CD14-positive monocyte (primary cell): ENCODE measurements around the gene PI4KB. TPM values are rescaled to one million over a fixed set of nuclear protein-coding genes. Genes with fewer than 3 reads are reported as not detected.
"Not testable (repeated sequence)": the region's sequence is repeated elsewhere in the genome, so short reads cannot be mapped to it uniquely, and the experiment has no call there.

Source experiments
- DNase-seq, 3 donors: peaks; one replicate each; pipeline ENCODE4 v3.0.0-alpha.2; 2011 to 2022
- H2AFZ ChIP-seq: 2 replicates; pipeline ENCODE4 v1.6.0; 2012; ENCODE audit warnings: mild to moderate bottlenecking, low read depth, low read length, inconsistent platforms; ENCODE audit not compliant: insufficient read depth, poor library complexity, severe bottlenecking
- H3K27ac ChIP-seq, 2 donors: 1 replicate in 1 of 2; 2 replicates in 1 of 2; pipeline ENCODE4 v1.5.1; 2012 to 2013; ENCODE audit warnings: low read length in 2 of 2, control low read depth in 1 of 2, inconsistent platforms in 1 of 2, low read depth in 1 of 2, mild to moderate bottlenecking in 1 of 2
- H3K27me3 ChIP-seq, 2 donors: one replicate each; pipeline versions ENCODE4 v1.6.0 to v1.6.1; 2011 to 2013; ENCODE audit warnings: low read length in 2 of 2; ENCODE audit not compliant: control insufficient read depth in 2 of 2, insufficient read depth in 2 of 2
- H3K36me3 ChIP-seq, 2 donors: replicated peaks in 1 of 2; 1 replicate in 1 of 2; 2 replicates in 1 of 2; pipeline versions ENCODE4 v1.5.1 to v1.6.1; 2012 to 2013; ENCODE audit warnings: low read length in 2 of 2, control low read depth in 1 of 2, inconsistent platforms in 1 of 2, mild to moderate bottlenecking in 1 of 2; ENCODE audit not compliant: insufficient read depth in 2 of 2, control insufficient read depth in 1 of 2
- H3K4me1 ChIP-seq, 2 donors: 1 replicate in 1 of 2; 2 replicates in 1 of 2; pipeline versions ENCODE4 v1.5.1 to v1.6.1; 2012 to 2013; ENCODE audit warnings: low read length in 2 of 2, control low read depth in 1 of 2, inconsistent platforms in 1 of 2, mild to moderate bottlenecking in 1 of 2, moderate library complexity in 1 of 2; ENCODE audit not compliant: insufficient read depth in 2 of 2, control insufficient read depth in 1 of 2
- H3K4me2 ChIP-seq: replicated peaks from 2 replicates; pipeline ENCODE3; 2012; ENCODE audit warnings: low read length, moderate library complexity, mild to moderate bottlenecking; ENCODE audit not compliant: poor library complexity, severe bottlenecking; ENCODE audit errors: extremely low read depth
- H3K4me3 ChIP-seq, 3 experiments: fragments of 200-600 bp in 1 of 3; sonication (generic) in 1 of 3; replicated peaks in 1 of 3; 1 replicate in 2 of 3; 2 replicates in 1 of 3; pipeline ENCODE4 v1.5.1; 2011 to 2013; ENCODE audit warnings: low read length in 3 of 3, mild to moderate bottlenecking in 3 of 3, control low read depth in 2 of 3, low read depth in 2 of 3, inconsistent platforms in 1 of 3, moderate library complexity in 1 of 3
- H3K79me2 ChIP-seq: 2 replicates; pipeline ENCODE4 v1.6.0; 2012; ENCODE audit warnings: mild to moderate bottlenecking, control low read depth, inconsistent platforms, low read length, moderate library complexity; ENCODE audit not compliant: insufficient read depth
- H3K9ac ChIP-seq: 2 replicates; pipeline ENCODE4 v1.6.0; 2017; ENCODE audit warnings: low read length, mild to moderate bottlenecking; ENCODE audit not compliant: insufficient read depth, poor library complexity, severe bottlenecking
- H3K9me3 ChIP-seq, 2 donors: replicated peaks in 1 of 2; 1 replicate in 1 of 2; 2 replicates in 1 of 2; pipeline versions ENCODE4 v1.5.1 to v1.6.1; 2012 to 2013; ENCODE audit warnings: low read length in 2 of 2, control low read depth in 1 of 2; ENCODE audit not compliant: control insufficient read depth in 1 of 2, insufficient read depth in 1 of 2
- H4K20me1 ChIP-seq: 2 replicates; pipeline ENCODE4 v1.6.0; 2012; ENCODE audit warnings: mild to moderate bottlenecking, low read length, control low read depth, moderate library complexity; ENCODE audit not compliant: insufficient read depth
- H3K27ac Mint-ChIP-seq, 7 donors: one replicate each; pipeline ENCODE4 v1.8.0; 2020; ENCODE audit warnings: mild to moderate bottlenecking in 7 of 7, mixed read lengths in 7 of 7, moderate library complexity in 6 of 7, inconsistent platforms in 2 of 7
- H3K27me3 Mint-ChIP-seq, 3 donors: one replicate each; pipeline ENCODE4 v1.8.0; 2021 to 2022; ENCODE audit warnings: low read depth in 3 of 3, mild to moderate bottlenecking in 3 of 3, mixed read lengths in 3 of 3, moderate library complexity in 3 of 3, inconsistent platforms in 1 of 3
- H3K36me3 Mint-ChIP-seq, 2 donors: one replicate each; pipeline ENCODE4 v1.8.0; 2020; ENCODE audit warnings: mixed read lengths in 2 of 2, inconsistent platforms in 1 of 2, mild to moderate bottlenecking in 1 of 2
- H3K4me1 Mint-ChIP-seq: one replicate; pipeline ENCODE4 v1.8.0; 2020; ENCODE audit warnings: mild to moderate bottlenecking, mixed read lengths
- H3K4me3 Mint-ChIP-seq, 2 donors: one replicate each; pipeline ENCODE4 v1.8.0; 2020; ENCODE audit warnings: mild to moderate bottlenecking in 2 of 2, mixed read lengths in 2 of 2, moderate library complexity in 1 of 2
- H3K9me3 Mint-ChIP-seq, 7 donors: one replicate each; pipeline ENCODE4 v1.8.0; 2020 to 2022; ENCODE audit warnings: mixed read lengths in 7 of 7, mild to moderate bottlenecking in 6 of 7, moderate library complexity in 6 of 7, inconsistent platforms in 2 of 7
- CTCF ChIP-seq: fragments of 200-600 bp; IDR thresholded peaks from one replicate; pipeline ENCODE4 v1.8.0; 2022; ENCODE audit warnings: antibody characterized with exemption, mild to moderate bottlenecking
- WGBS: methylation state at CpG from one replicate; pipeline ENCODE4 v1.1.5; 2013; ENCODE audit warnings: missing lambda C conversion rate; ENCODE audit not compliant: insufficient coverage; 5-methylcytosine and 5-hydroxymethylcytosine counted together
- intact Hi-C, 2 donors: fragments of 100-400 bp; cut with micrococcal nuclease; formaldehyde crosslinking; loops; one replicate each; pipeline versions ENCODE4 v1.15.0 to v1.15.1; 2023
- polyA plus RNA-seq, 3 donors: library from polyadenylated mRNA; depleted of rRNA in 1 of 3; unstranded in 2 of 3; stranded (reverse) in 1 of 3; fragments of 300-500 nt in 2 of 3; fragments of >200 nt in 1 of 3; fragmentation: Illumina TruSeq in 2 of 3; gene quantifications; 1 replicate in 2 of 3; 2 replicates in 1 of 3; pipeline ENCODE4 v1.2.3, GENCODE V29; 2012 to 2021

The PI4KB gene
- polyA plus RNA-seq, 3 donors: 37.8 to 148 (median 50.3) TPM

GRCh38 chr1:151277249-151277648 is 50.0 kb downstream of the PI4KB start:
- WGBS: 13% methylated on average over 2 of the region's 2 CpGs
- Mint-ChIP-seq H3K36me3 (peaks cover 10 to 16% of the 10 kb centered on the region in 2 donors), H3K4me3 (peak overlapping the region in 1 of 2 donors; percentile 54), H3K27me3 (no peaks in the 10 kb centered on the region), H3K27ac (peak overlapping the region; percentile 93 to 99 (median 97)), H3K4me1 (peaks cover 51% of the 10 kb centered on the region), H3K9me3 (peaks cover 0 to 8% (median 0%) of the 10 kb centered on the region in 7 donors)
- intact Hi-C loops: loop anchor here in 1 of 2 donors (1.0 kb wide), 1 partner anchor 22 kb away; no protein-coding TSS in a partner anchor
- H3K79me2 ChIP-seq: peaks cover 13% of the 10 kb centered on the region
- peak; percentile 95 to 99 (median 95) for DNase-seq
- H3K36me3 ChIP-seq: no peaks in the 10 kb centered on the region
- no peaks in the 10 kb centered on the region for H4K20me1 ChIP-seq
- peak overlapping the region; percentile 70 for H3K4me2 ChIP-seq
- no peak overlapping the region for H3K9ac ChIP-seq
- H3K27ac ChIP-seq: peak overlapping the region; percentile 79 to 83
- no peaks in the 10 kb centered on the region for H3K27me3 ChIP-seq
- H3K4me3 ChIP-seq: peak overlapping the region in 1 of 3 experiments; percentile 50
- H3K9me3 ChIP-seq: no peaks in the 10 kb centered on the region
- H2AFZ ChIP-seq: peak overlapping the region; percentile 54
- H3K4me1 ChIP-seq: peaks cover 51 to 62% of the 10 kb centered on the region in 2 donors
- TF ChIP-seq CTCF: no peak

- WGBS: 57% methylated on average over 3 of the region's 5 CpGs
- intact Hi-C loops, H3K27me3 Mint-ChIP-seq, H4K20me1 ChIP-seq, H3K4me2 ChIP-seq, H3K27me3 ChIP-seq, H3K27ac ChIP-seq, H3K4me3 Mint-ChIP-seq, H3K4me3 ChIP-seq, H3K9me3 Mint-ChIP-seq, H3K9me3 ChIP-seq, H3K9ac ChIP-seq, H2AFZ ChIP-seq: not testable (repeated sequence)
- peaks cover 45 to 55% of the 10 kb centered on the region in 2 donors for H3K4me1 ChIP-seq
- peak in 1 of 3 donors; percentile 49 for DNase-seq
- H3K79me2 ChIP-seq: peaks cover 12% of the 10 kb centered on the region
- Mint-ChIP-seq H3K36me3 (peaks cover 20 to 24% of the 10 kb centered on the region in 2 donors), H3K27ac (peak overlapping the region; percentile 77 to 93 (median 88)), H3K4me1 (peaks cover 43% of the 10 kb centered on the region)
- peaks cover 0 to 11% of the 10 kb centered on the region in 2 donors for H3K36me3 ChIP-seq
Observed at GRCh38 chr1:151275341-151275740, 51.9 kb downstream of the PI4KB start.
